DMS 273 (cell line): ENCODE results near the gene FMNL2.
A peak's percentile ranks its signal among the peaks of the same experiment; 100 is the strongest.
"Not testable (repeated sequence)": the region's sequence is repeated elsewhere in the genome, so short reads cannot be mapped to it uniquely, and the experiment has no call there.

Source experiments
- DNase-seq: peaks from one replicate; lab custom pipeline; 2025; ENCODE audit not compliant: unreplicated experiment; lab: John Stamatoyannopoulos, UW

FMNL2 gene

DNA sequence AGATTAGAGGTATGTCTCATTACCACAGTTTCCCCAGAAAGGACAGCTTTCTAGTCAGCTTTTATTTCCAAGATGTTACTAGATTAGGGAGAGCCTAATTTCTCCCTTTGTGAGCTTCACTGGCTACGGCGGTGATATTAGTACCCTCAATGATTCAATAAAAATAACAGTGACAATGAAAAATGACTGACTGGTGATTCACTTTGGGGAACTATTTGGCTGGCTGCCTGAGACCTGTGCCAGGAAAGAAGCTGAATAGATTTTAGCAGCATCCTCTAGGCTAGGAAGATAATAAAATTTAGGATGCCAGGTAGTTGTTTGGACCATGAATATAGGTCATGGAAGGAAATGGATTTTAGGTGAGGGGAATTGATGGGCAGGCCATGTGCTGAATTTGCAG is 178.7 kb downstream of the FMNL2 start:
- no peak for DNase-seq

DNA sequence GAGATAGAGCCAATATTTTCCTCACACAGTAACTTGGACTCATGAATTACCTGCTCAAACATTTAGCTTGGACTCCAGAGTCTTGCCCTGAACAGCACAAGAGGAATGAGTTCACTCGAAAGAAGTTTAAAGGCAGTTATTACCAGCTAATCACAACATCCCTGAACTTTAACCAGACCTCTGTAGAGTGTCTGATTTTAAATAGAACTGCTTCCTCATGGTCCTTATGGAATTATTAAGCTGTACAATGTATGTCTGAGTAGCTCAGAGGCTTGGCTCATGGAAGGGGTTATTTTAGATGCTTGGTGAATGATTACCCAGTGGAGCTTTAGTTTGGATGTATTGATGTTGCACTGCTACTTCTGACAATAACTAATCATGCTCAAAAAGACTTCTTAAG is 183.1 kb downstream of the FMNL2 start:
- DNase-seq: no peak

DNA sequence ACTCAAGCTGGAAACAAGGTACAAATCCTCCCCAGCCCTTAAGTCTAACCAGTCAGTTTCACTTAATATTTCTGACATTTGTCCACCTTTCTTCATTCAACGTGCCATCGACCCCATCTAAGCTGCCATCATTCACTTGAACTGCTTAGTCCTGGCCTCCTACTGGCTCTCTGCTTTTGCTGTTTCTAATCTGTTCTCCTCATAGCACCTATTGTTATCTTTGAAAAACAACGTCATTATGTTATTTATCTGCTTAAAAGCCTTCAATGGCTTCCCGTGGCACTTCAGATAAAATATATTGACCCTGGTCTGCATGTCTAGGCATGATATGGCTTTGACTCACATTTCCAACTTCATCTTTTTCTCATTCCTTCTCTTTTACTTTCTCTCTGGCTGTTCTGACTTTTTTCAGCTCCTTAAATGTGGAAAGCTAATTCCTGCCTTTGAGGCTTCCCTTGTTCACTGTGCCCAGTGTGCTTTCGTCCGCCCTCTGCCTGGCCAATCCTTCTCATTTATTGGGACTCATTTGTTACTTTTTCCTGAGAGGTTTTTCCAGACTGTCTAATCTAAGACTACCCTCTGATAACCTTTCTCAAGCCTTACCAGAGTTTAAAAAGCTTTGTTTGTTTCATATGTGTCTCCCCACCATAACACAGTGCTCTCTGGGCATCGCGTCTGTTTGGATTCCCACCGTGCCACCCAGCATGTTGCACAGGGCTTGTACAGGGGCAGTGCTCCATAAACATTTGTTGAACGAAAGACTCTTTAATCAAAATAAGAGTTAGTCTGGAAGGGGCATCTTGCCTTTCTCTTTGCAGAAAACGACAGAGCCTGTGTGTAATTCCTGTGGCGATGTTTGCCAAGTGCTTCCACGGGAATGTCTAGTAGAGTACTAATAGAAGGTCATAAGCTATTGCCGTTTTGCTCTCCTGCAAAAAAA is 183.9 kb downstream of the FMNL2 start:
- DNase-seq: no peak

DNA sequence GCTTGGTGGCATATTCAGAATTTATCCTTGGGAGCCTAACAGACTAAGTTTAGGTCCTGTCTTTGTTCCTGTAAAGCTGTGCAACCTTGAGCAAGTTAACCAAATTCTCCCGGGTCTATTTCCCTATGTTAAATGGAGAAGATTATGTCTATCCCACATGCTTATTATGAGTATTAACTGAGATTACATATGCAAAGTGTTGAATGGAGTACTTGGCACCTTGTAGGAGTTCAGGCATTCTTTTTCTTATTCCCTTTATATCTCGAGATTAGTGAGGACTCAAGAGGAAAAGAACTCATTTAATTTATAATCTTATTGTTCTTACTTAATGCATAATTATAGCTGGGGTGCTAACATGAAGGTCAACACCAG is 184.6 kb downstream of the FMNL2 start:
- DNase-seq: no peak

GRCh38 chr2:152520759-152521158 is 185.8 kb downstream of the FMNL2 start:
- DNase-seq: no peak

DNA sequence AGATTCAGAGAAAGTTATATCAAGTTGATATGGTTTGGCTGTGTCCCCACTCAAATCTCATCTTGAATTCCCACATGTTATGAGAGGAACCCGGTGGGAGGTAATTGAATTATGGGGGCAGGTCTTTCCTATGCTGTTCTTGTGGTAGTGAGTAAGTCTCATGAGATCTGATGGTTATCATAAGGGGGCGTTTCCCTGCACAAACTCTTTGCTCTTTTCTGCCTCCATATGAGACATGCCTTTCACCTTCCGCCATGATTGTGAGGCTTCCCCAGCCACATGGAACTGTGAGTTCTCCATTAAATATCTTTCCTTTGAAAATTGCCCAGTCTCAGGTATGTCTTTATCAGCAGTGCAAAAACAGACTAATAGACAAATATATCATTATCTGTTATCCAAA is 187.5 kb downstream of the FMNL2 start:
- DNase-seq: not testable (repeated sequence)

DNA sequence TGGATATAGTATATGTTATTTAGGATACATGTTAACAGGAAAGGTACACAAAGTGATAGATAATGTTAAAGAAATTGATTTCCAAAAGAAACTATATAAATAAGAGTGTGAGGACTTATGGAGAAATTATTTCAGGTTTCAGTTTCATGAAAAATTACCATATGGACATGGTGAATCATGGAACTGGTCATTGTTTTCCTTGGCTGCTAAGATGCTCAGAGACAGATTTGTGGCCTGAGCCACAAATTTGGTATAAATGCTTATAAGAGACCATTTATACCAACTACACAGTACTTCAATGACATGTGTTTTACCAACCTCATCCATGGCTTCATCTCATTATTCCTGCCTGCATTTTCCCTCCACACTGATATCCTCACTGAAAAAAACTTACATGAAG is 188.1 kb downstream of the FMNL2 start:
- DNase-seq: no peak

DNA sequence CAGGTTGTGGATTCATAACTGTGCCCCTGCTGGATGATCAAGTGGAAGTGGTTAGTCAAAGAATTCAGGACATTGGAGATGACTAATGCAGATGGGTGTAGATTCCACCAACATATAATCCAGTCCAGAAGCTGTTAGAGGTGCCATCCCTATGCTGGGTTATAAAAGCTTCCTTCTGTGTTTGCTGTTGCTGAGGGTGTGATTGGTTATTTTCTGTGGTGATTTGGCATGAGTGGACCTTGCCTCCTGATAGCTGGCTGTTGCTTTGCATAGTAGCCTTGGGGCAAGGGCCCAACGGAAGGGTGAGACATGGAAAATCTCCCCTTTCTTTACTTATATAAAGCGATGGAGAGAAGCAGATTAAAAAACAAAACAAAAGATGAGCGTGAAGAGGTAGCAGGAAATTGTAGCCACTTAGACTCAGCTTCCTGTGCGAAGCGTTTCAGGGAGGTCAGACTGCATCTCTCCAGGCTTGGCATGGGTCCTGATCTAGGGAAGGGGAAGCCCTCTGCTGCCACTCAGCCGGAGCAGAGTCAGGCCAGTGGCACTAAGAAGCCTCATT is 190.4 kb downstream of the FMNL2 start:
- no peak for DNase-seq

- DNase-seq: no peak
Measured at GRCh38 chr2:152529420-152530115, 194.6 kb downstream of the FMNL2 start.

DNA sequence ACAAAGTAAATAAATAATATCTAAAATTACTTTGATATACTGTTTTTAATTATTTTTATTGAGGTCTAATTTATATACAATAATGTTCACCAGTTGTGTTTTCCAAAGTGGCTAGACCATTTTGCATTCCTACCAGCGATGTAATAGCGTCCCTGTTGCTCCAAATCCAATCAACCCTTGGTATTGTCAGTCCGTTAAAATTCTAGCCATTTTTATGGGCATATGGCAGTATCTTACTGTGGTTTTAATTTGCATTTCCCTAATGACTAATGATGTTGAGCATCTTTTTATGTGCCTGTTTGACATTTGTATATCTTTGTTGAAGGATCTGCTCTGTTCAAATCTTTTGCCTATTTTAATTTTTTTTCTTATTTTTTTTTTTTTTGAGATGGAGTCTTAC is 197.3 kb downstream of the FMNL2 start:
- DNase-seq: peak; percentile 21

DNA sequence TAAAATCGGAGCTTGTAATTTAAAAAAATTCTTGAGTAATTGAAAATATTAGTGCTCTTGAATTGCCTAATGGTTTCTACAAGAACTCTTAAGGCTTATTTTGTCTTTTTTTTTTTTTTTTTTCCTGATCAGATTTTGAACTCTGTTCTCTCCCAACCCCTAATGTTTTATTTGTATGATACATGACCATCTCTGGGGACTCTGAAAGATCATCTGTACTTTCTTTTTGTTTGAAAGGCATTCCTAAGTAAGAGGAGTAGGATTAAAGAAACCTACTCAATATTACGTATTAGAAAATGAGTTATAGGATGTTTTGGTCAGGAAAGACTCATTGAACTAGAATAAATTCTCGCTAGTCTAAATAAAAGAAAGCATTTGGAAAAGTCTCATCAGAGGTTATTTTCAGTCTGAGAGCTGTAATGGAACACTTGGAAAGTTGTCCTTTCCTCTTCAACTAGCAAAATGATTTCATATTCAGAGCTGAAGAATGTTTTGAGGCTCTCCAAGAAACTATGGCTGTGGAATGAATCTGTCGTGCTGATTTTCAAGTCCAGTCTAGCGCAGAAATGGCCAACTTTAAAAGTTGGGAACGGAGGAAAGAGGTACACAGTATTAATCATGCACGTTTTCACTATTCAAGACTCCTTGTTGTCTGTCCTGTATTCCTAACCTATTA is 199.6 kb downstream of the FMNL2 start:
- no peak for DNase-seq

- no peak for DNase-seq
Measured at GRCh38 chr2:152537081-152537651, 202.2 kb downstream of the FMNL2 start.

- no peak for DNase-seq
Measured at GRCh38 chr2:152539424-152539823, 204.4 kb downstream of the FMNL2 start.

- no peak for DNase-seq
Measured at GRCh38 chr2:152541712-152542111, 206.7 kb downstream of the FMNL2 start.

- no peak for DNase-seq
Measured at GRCh38 chr2:152542337-152542994, 207.5 kb downstream of the FMNL2 start.

DNA sequence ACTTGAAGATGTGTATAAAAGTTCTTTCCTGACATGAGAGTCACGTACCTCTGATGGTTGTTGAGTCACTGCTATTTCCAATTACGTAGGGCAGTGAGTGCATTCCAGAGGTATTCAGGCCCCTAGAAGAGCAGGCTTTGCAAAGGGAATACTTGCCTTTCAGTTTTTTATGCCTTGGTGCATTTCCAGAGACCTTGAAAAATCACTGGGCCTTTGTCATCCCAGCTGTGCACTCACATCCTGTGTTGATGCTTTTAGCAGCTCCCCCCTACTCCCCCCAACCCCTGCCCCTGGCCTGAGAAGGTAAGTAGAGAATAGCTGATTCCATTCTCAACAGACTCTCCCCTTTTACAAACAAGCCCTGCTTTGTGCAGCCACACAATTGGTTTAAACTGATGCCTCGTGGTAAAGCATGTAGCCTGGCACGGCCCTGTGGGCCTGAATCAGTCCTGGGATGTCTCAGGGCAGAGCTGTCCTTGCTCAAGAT is 208.1 kb downstream of the FMNL2 start:
- no peak for DNase-seq

GRCh38 chr2:152543717-152544116 is 208.7 kb downstream of the FMNL2 start:
- no peak for DNase-seq

- DNase-seq: no peak
Measured at GRCh38 chr2:152544638-152545037, 209.7 kb downstream of the FMNL2 start.

DNA sequence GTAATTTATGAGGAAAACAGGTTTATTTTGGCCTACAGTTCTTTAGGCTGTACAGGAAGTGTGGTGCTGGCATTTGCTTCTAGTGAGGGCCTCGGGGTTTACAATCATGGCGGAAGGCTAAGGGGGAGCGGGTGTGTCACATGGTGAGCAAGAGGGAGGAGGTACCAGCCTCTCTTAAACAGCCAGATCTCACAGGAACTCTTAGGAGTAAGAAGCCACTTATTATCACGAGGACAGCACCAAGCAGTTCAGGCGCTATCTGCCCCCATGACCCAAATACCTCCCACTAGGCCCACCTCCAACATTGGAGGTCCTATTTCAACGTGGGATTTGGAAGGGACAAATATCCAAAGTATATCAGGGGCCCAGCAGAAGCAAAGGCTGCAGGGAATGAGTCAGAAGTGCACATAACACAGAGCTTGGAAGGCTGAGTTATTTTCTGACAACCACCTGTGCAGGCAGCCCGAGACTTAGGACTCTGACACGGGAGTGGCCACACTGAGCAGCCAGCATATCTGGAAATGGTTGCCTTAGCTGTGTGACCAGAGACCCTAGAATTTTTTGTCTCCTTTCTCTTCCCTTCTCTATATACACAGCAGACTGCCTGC is 211.4 kb downstream of the FMNL2 start:
- no peak for DNase-seq
